OCI-LY3 (cell line): ENCODE results near the gene HS3ST3B1.

ENCODE experiments used
- CTCF ChIP-seq: fragments of 200-600, 300-600 bp; sonication (generic); IDR thresholded peaks from 2 replicates; pipeline ENCODE4 v1.5.1; 2014; ENCODE audit warnings: antibody characterized with exemption, low read length, low read depth
- EZH2phosphoT487 ChIP-seq: fragments of 200-600 bp; shearing (Covaris generic); IDR thresholded peaks from 2 replicates; pipeline ENCODE4 v1.6.1; 2018; ENCODE audit warnings: antibody characterized with exemption, mixed run types, low read depth

GRCh38 chr17:14334276-14334840 lies 33.5 kb downstream of the HS3ST3B1 start:
- TF ChIP-seq CTCF (no peak), EZH2phosphoT487 (no peak)
